Measurements from ENCODE around the gene MARK4.

DNA sequence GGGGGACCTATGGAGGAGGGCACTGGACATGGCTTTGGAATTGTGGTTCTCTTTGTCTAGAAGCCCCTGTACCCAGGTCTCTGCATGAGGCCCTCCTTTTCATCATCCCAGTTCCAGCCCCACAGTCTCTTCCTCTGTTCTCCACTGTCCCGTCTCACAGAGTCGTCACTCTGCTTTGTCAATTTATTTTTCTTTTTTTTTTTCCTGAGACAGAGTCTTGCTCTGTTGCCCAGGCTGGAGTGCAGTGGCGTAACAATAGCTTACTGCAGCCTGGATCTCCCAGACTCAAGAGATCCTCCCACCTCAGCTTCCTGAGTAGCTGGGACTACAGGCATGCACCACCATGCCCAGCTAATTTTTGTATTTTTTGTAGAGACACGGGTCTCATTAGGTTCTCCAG lies 5.2 kb upstream of the MARK4 start:
- TF ChIP-seq, protein P1, sequence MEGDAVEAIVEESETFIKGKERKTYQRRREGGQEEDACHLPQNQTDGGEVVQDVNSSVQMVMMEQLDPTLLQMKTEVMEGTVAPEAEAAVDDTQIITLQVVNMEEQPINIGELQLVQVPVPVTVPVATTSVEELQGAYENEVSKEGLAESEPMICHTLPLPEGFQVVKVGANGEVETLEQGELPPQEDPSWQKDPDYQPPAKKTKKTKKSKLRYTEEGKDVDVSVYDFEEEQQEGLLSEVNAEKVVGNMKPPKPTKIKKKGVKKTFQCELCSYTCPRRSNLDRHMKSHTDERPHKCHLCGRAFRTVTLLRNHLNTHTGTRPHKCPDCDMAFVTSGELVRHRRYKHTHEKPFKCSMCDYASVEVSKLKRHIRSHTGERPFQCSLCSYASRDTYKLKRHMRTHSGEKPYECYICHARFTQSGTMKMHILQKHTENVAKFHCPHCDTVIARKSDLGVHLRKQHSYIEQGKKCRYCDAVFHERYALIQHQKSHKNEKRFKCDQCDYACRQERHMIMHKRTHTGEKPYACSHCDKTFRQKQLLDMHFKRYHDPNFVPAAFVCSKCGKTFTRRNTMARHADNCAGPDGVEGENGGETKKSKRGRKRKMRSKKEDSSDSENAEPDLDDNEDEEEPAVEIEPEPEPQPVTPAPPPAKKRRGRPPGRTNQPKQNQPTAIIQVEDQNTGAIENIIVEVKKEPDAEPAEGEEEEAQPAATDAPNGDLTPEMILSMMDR (conservative IDR thresholded peaks at IDR 0.05; ENCODE audit: low read depth, low read length) = no peak
- no peak for TF ChIP-seq EZH2 (IDR thresholded peaks at IDR 0.05; ENCODE audit: borderline replicate concordance, low read depth, low read length, poor library complexity, severe bottlenecking)
